Parathyroid adenoma (tissue), 2 donors: Measurements from ENCODE around the gene PDCL3.

ENCODE experiments used
- H2AFZ ChIP-seq: fragments of 300-600 bp; sonication (generic); one replicate; pipeline ENCODE4 v1.7.0; 2017; ENCODE audit warnings: antibody characterized with exemption, mild to moderate bottlenecking
- H3K27ac ChIP-seq: fragments of 300-600 bp; sonication (generic); one replicate; pipeline ENCODE4 v1.7.0; 2017
- H3K27me3 ChIP-seq: fragments of 300-600 bp; sonication (generic); one replicate; pipeline ENCODE4 v1.7.0; 2017; ENCODE audit warnings: low read length; ENCODE audit not compliant: control insufficient read depth, insufficient read depth
- H3K36me3 ChIP-seq: fragments of 300-600 bp; sonication (generic); one replicate; pipeline ENCODE4 v1.7.0; 2017; ENCODE audit warnings: low read length; ENCODE audit not compliant: control insufficient read depth, insufficient read depth
- H3K4me1 ChIP-seq: fragments of 300-600 bp; sonication (generic); one replicate; pipeline ENCODE4 v1.7.0; 2017; ENCODE audit warnings: control low read depth
- H3K4me2 ChIP-seq: fragments of 300-600 bp; sonication (generic); one replicate; pipeline ENCODE4 v1.7.0; 2017; ENCODE audit warnings: low read length
- H3K4me3 ChIP-seq: fragments of 300-600 bp; sonication (generic); one replicate; pipeline ENCODE4 v1.7.0; 2017; ENCODE audit warnings: low read depth, low read length
- H3K79me2 ChIP-seq: fragments of 300-600 bp; sonication (generic); one replicate; pipeline ENCODE4 v1.7.0; 2017; ENCODE audit warnings: control low read depth
- H3K9ac ChIP-seq: fragments of 300-600 bp; sonication (generic); one replicate; pipeline ENCODE4 v1.7.0; 2017; ENCODE audit warnings: mild to moderate bottlenecking
- H3K9me3 ChIP-seq: fragments of 300-600 bp; sonication (generic); one replicate; pipeline ENCODE4 v1.7.0; 2017; ENCODE audit warnings: low read length; ENCODE audit not compliant: control insufficient read depth
- CTCF ChIP-seq: fragments of 300-600 bp; sonication (generic); IDR thresholded peaks from one replicate; pipeline ENCODE4 v1.7.0; 2017; ENCODE audit warnings: antibody characterized with exemption, mild to moderate bottlenecking
- donor health status: primary hyperparathyroidism.

Gene PDCL3

GRCh38 chr2:100562613-100563406, at the start of gene PDCL3:
Gene PDCL3 (plus strand): TSS chr2:100562993. CDS start chr2:100563068, 75 bp downstream.
- H3K4me3 ChIP-seq: peak within 1 kb of the TSS; percentile 84
- TF ChIP-seq CTCF: peak; percentile 31
- no peaks in the 10 kb centered on the region for H3K79me2 ChIP-seq

GRCh38 chr2:100513650-100514049, 49.1 kb upstream of the PDCL3 start:
- H3K27me3 ChIP-seq: no peaks in the 10 kb centered on the region
- H3K79me2 ChIP-seq: no peaks in the 10 kb centered on the region
- H3K4me1 ChIP-seq: no peaks in the 10 kb centered on the region
- H3K4me3 ChIP-seq: no peak overlapping the region
- no peak overlapping the region for H3K4me2 ChIP-seq
- no peak overlapping the region for H3K27ac ChIP-seq
- H2AFZ ChIP-seq: no peak overlapping the region
- peaks cover 2% of the 10 kb centered on the region for H3K9me3 ChIP-seq
- H3K9ac ChIP-seq: no peak overlapping the region
- no peaks in the 10 kb centered on the region for H3K36me3 ChIP-seq
- TF ChIP-seq CTCF: no peak

More at GRCh38 chr2:100562613-100563406, at the start of gene PDCL3:
- Histone ChIP-seq H3K27ac (peak within 1 kb of the TSS; percentile 92), H3K36me3 (no peaks in the 10 kb centered on the region), H3K9me3 (no peaks in the 10 kb centered on the region), H3K9ac (peak within 1 kb of the TSS; percentile 73), H3K4me2 (peak within 1 kb of the TSS; percentile 91), H3K4me1 (no peaks in the 10 kb centered on the region), H2AFZ (peak within 1 kb of the TSS; percentile 99), H3K27me3 (no peaks in the 10 kb centered on the region)

GRCh38 chr2:100517556-100517955, 45.2 kb upstream of the PDCL3 start:
- Histone ChIP-seq H3K79me2 (no peaks in the 10 kb centered on the region), H3K4me2 (no peak overlapping the region), H3K27me3 (no peaks in the 10 kb centered on the region), H3K27ac (no peak overlapping the region), H3K9ac (no peak overlapping the region), H3K4me3 (no peak overlapping the region), H3K36me3 (no peaks in the 10 kb centered on the region), H2AFZ (no peak overlapping the region), H3K9me3 (no peaks in the 10 kb centered on the region), H3K4me1 (no peaks in the 10 kb centered on the region)
- TF ChIP-seq CTCF: no peak

- no peak overlapping the region for H3K9ac ChIP-seq
- no peak overlapping the region for H2AFZ ChIP-seq
- no peak overlapping the region for H3K27ac ChIP-seq
- no peak overlapping the region for H3K4me3 ChIP-seq
- no peak overlapping the region for H3K4me2 ChIP-seq
- no peaks in the 10 kb centered on the region for H3K79me2 ChIP-seq
- H3K36me3 ChIP-seq: no peaks in the 10 kb centered on the region
- H3K27me3 ChIP-seq: no peaks in the 10 kb centered on the region
- H3K4me1 ChIP-seq: no peaks in the 10 kb centered on the region
- H3K9me3 ChIP-seq: no peaks in the 10 kb centered on the region
- no peak for TF ChIP-seq CTCF
Measured at GRCh38 chr2:100518801-100519200, 44.0 kb upstream of the PDCL3 start.

GRCh38 chr2:100520224-100520623, 42.6 kb upstream of the PDCL3 start:
- Histone ChIP-seq H2AFZ (no peak overlapping the region), H3K36me3 (no peaks in the 10 kb centered on the region)
- no peak for TF ChIP-seq CTCF

More at GRCh38 chr2:100520224-100520623, 42.6 kb upstream of the PDCL3 start:
- H3K27me3 ChIP-seq: no peaks in the 10 kb centered on the region
- H3K79me2 ChIP-seq: no peaks in the 10 kb centered on the region
- H3K4me2 ChIP-seq: no peak overlapping the region
- H3K4me1 ChIP-seq: no peaks in the 10 kb centered on the region
- H3K9me3 ChIP-seq: no peaks in the 10 kb centered on the region
- H3K4me3 ChIP-seq: no peak overlapping the region
- no peak overlapping the region for H3K9ac ChIP-seq
- no peak overlapping the region for H3K27ac ChIP-seq
